Transverse colon (tissue), 4 donors: ENCODE measurements around the gene COL3A1. TPM values are rescaled to one million over a fixed set of nuclear protein-coding genes. Genes with fewer than 3 reads are reported as not detected.

Experiments used
- DNase-seq: peaks from one replicate; pipeline ENCODE4 v3.0.0-alpha.2; 2019
- H3K27ac ChIP-seq, 4 donors: fragments of 200-600 bp; sonication (generic); 2 replicates each; pipeline ENCODE4 v1.5.1; 2016 to 2018; ENCODE audit warnings: inconsistent platforms in 4 of 4
- H3K27me3 ChIP-seq: fragments of 200-600 bp; sonication (generic); 2 replicates; pipeline ENCODE4 v1.5.1; 2017; ENCODE audit warnings: inconsistent platforms
- H3K36me3 ChIP-seq, 4 donors: fragments of 200-600 bp; sonication (generic); 2 replicates each; pipeline ENCODE4 v1.5.1; 2017 to 2019; ENCODE audit warnings: inconsistent platforms in 4 of 4
- H3K4me1 ChIP-seq, 4 donors: fragments of 200-600 bp; sonication (generic); 2 replicates each; pipeline ENCODE4 v1.5.1; 2017 to 2020; ENCODE audit warnings: inconsistent platforms in 4 of 4
- H3K4me3 ChIP-seq, 4 donors: fragments of 200-600 bp; sonication (generic); 1 replicate in 1 of 4; 2 replicates in 3 of 4; pipeline versions ENCODE4 v1.5.1 to v1.6.1; 2017 to 2019; ENCODE audit warnings: inconsistent platforms in 4 of 4
- H3K9me3 ChIP-seq, 2 donors: fragments of 200-600 bp; sonication (generic); 2 replicates each; pipeline ENCODE4 v1.5.1; 2017 to 2019; ENCODE audit warnings: inconsistent platforms in 2 of 2
- POLR2AphosphoS5 ChIP-seq, 3 donors: sonication (generic); formaldehyde crosslinking; IDR thresholded peaks; one replicate each; pipeline ENCODE4 v1.6.1; 2016; ENCODE audit warnings: antibody characterized with exemption in 3 of 3
- WGBS, 2 donors: methylation state at CpG; one replicate each; pipeline ENCODE4 v1.1.5; 2018; ENCODE audit warnings: low coverage in 1 of 2; 5-methylcytosine and 5-hydroxymethylcytosine counted together
- in situ Hi-C, 4 donors: fragments of 200-750 bp; cut with MboI; loops; one replicate each; pipeline versions ENCODE4 v1.15.0 to v1.15.1; 2017; ENCODE audit warnings: low sequenced_read_pairs in 3 of 4, low pct_ligation_motif_present in 1 of 4, low pct_unique_long_range_greater_than_20kb in 1 of 4
- intact Hi-C: fragments of 100-400 bp; cut with DNase I; formaldehyde crosslinking; loops from one replicate; pipeline ENCODE4 v1.15.1; 2023; ENCODE audit warnings: low total_unique reads
- small RNA-seq, 4 donors: library from RNA; depleted of rRNA; stranded (forward); fragments of <200 nt; gene quantifications; one replicate each; pipeline ENCODE3, GENCODE V24; 2016
- total RNA-seq, 4 donors: library from RNA; depleted of rRNA; stranded (reverse); fragments of >200 nt; gene quantifications; one replicate each; pipeline ENCODE4 v1.1.0, GENCODE V29; 2016

COL3A1 gene
- total RNA-seq, 4 donors from 2014 or later: 103 to 424 (median 114) TPM

GRCh38 chr2:189060096-189060642, 86.0 kb downstream of the COL3A1 start:
- intact Hi-C loops (no loop called here), in situ Hi-C loops (no loop called here)
- H3K4me1 ChIP-seq: no peaks in the 10 kb centered on the region
- H3K4me3 ChIP-seq: no peak overlapping the region
- peaks cover 0 to 3% (median 0%) of the 10 kb centered on the region in 4 donors for H3K36me3 ChIP-seq
- no peaks in the 10 kb centered on the region for H3K9me3 ChIP-seq
- WGBS, 2 donors: 0 to 24% methylated on average over 1 of the region's 1 CpG
- TF ChIP-seq POLR2AphosphoS5 (IDR thresholded peaks at IDR 0.05): no peak
- no peak for DNase-seq
- no peak overlapping the region for H3K27ac ChIP-seq
- H3K27me3 ChIP-seq: no peaks in the 10 kb centered on the region

Small RNA genes lying within 50 kb of the gene (small RNA-seq; reads per million reads assigned to genes)
- 0.24 to 0.70 (median 0.35) reads per million in 4 donors for gene MIR1245A

Other genes with a start within 250 kb of the COL3A1 start
- gene COL5A2, start 205.4 kb downstream of the COL3A1 start, total RNA-seq: 10 to 100 TPM; 16.1 to 62.8 (median 33.1) TPM